Measurements from ENCODE around the gene UHRF2.

The UHRF2 gene

DNA sequence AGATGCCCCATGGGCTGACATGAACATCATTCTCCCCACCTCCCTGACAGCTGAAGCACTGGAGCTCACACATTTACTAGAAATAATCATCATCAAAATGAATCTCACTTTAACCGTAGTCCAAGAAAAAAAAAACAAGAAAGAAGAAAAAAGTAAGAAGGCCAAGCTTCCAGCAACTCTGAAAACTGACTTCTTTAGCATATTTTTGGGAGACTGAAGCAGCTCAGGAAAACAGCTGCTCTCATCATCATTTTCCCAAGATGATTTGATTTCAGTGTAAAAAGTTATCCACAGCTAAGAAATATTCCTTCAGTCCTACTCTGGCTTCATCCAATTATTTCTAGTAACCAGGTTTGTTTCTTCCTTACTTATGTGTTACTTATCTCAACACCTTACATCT is 140.9 kb downstream of the UHRF2 start:
- no peak for DNase-seq (ENCODE audit: extremely low read depth in 1 of 2, low read depth in 1 of 2)

Data from stimulated activated CD8-positive, alpha-beta memory T cell treated with anti-CD3 and anti-CD28 coated beads, Interleukin-7, amount 100 ng/mL, for 48 hours (primary cell).